AG09319 (cell line): ENCODE measurements around the gene TUBB4B.

Experiments
- DNase-seq: peaks from one replicate; pipeline ENCODE4 v3.0.0-alpha.2; 2010; ENCODE audit warnings: low read depth; ENCODE audit errors: extremely low read depth
- CTCF ChIP-seq: IDR thresholded peaks from 2 replicates; pipeline ENCODE4 v1.5.1; 2011; ENCODE audit warnings: low read depth, mild to moderate bottlenecking, inconsistent platforms, low read length, moderate library complexity

Gene TUBB4B

GRCh38 chr9:137231372-137232039, 9.6 kb upstream of the TUBB4B start:
- no peak for TF ChIP-seq CTCF

GRCh38 chr9:137232101-137232500, 9.0 kb upstream of the TUBB4B start:
- TF ChIP-seq CTCF: no peak
- no peak for DNase-seq

More at GRCh38 chr9:137231372-137232039, 9.6 kb upstream of the TUBB4B start:
- no peak for DNase-seq

- no peak for DNase-seq
- TF ChIP-seq CTCF: no peak
Measured at GRCh38 chr9:137232510-137232909, 8.6 kb upstream of the TUBB4B start.

DNA sequence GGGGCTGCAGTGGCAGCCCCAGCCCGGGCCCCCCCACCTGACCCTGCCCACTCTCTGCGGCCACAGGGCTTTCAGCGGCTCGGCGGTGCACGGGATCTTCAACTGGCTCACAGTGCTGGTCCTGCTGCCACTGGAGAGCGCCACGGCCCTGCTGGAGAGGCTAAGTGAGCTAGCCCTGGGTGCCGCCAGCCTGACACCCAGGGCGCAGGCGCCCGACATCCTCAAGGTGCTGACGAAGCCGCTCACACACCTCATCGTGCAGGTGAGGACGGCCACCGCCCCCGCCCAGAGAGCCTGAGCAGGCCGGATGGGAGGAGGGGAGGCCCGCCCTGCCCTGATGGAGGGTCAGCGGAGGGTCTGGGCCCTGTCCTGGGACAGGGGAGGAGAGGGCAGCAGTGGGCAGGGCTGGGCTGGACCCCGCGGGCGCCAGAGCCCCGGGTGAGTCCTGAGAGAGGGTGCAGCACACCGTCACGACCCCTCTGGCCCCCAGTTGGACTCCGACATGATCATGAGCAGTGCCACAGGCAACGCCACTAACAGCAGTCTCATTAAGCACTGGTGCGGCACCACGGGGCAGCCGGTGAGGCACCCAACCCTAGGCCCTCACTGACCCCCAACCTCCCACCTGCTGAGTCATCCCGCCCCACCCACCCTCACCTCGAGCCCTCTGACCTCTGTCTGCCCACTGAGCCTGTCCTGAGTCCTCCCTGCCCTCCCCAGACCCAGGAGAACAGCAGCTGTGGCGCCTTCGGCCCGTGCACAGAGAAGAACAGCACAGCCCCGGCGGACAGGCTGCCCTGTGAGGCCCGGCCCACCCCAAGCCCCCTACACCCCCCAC, 7.7 kb upstream of the TUBB4B start:
- TF ChIP-seq CTCF: no peak
- DNase-seq: no peak

DNA sequence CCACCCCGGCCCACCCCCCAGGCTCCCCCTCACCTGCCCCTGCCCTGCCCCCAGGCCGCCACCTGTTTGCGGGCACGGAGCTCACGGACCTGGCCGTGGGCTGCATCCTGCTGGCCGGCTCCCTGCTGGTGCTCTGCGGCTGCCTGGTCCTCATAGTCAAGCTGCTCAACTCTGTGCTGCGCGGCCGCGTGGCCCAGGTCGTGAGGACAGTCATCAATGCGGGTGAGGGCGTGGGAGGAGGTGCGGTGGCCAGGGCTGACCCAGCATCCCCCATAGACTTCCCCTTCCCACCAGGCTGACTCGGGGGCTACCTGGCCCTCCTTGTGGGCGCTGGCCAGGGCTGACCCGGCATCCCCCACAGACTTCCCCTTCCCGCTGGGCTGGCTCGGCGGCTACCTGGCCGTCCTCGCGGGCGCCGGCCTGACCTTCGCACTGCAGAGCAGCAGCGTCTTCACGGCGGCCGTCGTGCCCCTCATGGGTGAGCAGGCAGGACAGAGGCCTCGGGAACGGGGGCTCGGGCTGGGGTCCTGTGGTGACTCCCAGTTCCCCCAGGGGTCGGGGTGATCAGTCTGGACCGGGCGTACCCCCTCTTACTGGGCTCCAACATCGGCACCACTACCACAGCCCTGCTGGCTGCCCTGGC, 6.9 kb upstream of the TUBB4B start:
- no peak for DNase-seq
- TF ChIP-seq CTCF: no peak

DNA sequence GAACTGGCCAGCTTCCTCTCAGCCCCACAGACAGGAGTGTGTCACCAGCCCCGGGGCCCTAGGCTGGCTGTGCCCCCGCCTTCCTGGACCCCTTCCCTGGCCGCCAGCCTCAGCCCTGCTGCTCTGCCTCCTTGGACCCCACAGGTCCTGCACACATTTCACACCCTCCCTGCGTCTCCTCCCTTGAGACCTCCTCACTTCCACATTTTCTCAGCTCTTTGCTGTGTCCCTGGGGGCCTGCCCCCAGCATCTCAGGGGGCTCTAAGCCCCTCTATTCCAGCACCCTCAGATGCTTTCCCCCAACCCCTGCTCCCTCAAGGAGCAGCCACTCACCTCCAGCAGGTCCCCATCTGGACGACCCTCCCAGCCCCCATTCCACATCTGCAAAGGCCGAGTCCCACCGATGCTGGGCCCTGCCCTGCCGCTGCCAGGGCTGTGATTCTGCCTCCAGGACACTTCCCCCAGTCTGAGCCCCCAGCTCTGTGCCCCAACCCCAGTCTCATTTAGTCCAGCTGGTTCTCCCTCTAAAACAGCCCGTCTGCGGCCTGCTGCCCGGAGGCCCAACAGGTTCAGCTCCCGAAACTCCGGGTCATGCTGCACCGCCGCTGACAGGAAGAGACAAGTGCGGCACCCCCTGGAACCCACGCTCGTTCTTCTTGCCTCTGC, 6.2 kb upstream of the TUBB4B start:
- no peak for TF ChIP-seq CTCF
- DNase-seq: no peak
